AG04449 (cell line): ENCODE measurements around the gene FGD5.

Experiments
- CTCF ChIA-PET: fragments of 350-600 bp; formaldehyde crosslinking; extraction: SDS; loops from one replicate; lab custom pipeline; 2021; ENCODE audit warnings: antibody characterized with exemption; lab: Yijun Ruan, JAX
- POLR2A ChIA-PET: fragments of 400-600, 350-600 bp; formaldehyde crosslinking; extraction: SDS; loops from one replicate; lab custom pipeline; 2020; ENCODE audit warnings: antibody characterized with exemption, inconsistent platforms; lab: Yijun Ruan, JAX
- DNase-seq: peaks from one replicate; pipeline ENCODE4 v3.0.0-alpha.2; 2010; ENCODE audit warnings: low read depth, low spot score
- H3K4me3 ChIP-seq: 2 replicates; pipeline ENCODE4 v1.5.1; 2011; ENCODE audit warnings: low read depth, mild to moderate bottlenecking, control low read depth, low read length
- TF ChIP-seq, protein P1 (sequence below): IDR thresholded peaks from one replicate; pipeline ENCODE4 v1.5.1; 2011; ENCODE audit warnings: mild to moderate bottlenecking, moderate library complexity, low read length, control low read depth, inconsistent platforms; ENCODE audit not compliant: insufficient read depth; ENCODE audit errors: missing control alignments

The FGD5 gene

GRCh38 chr3:14772533-14773138 lies 46.1 kb upstream of the FGD5 start:
- TF ChIP-seq, protein P1, sequence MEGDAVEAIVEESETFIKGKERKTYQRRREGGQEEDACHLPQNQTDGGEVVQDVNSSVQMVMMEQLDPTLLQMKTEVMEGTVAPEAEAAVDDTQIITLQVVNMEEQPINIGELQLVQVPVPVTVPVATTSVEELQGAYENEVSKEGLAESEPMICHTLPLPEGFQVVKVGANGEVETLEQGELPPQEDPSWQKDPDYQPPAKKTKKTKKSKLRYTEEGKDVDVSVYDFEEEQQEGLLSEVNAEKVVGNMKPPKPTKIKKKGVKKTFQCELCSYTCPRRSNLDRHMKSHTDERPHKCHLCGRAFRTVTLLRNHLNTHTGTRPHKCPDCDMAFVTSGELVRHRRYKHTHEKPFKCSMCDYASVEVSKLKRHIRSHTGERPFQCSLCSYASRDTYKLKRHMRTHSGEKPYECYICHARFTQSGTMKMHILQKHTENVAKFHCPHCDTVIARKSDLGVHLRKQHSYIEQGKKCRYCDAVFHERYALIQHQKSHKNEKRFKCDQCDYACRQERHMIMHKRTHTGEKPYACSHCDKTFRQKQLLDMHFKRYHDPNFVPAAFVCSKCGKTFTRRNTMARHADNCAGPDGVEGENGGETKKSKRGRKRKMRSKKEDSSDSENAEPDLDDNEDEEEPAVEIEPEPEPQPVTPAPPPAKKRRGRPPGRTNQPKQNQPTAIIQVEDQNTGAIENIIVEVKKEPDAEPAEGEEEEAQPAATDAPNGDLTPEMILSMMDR, result no peak
- H3K4me3 ChIP-seq, result no peak overlapping the region
- ChIA-PET CTCF (no interaction called here), POLR2A (no interaction called here)
- DNase-seq, result no peak

- TF ChIP-seq, protein P1, result no peak
- no peak for DNase-seq
- H3K4me3 ChIP-seq, result no peak overlapping the region
- ChIA-PET POLR2A (no interaction called here), CTCF (no interaction called here)
These were observed 45.5 kb upstream of the FGD5 start for GRCh38 chr3:14773281-14773680.

- ChIA-PET POLR2A (no interaction called here), CTCF (no interaction called here)
- TF ChIP-seq, protein P1, result no peak
- DNase-seq, result no peak
- no peak overlapping the region for H3K4me3 ChIP-seq
These were observed 45.1 kb upstream of the FGD5 start for GRCh38 chr3:14773691-14774128.

DNA sequence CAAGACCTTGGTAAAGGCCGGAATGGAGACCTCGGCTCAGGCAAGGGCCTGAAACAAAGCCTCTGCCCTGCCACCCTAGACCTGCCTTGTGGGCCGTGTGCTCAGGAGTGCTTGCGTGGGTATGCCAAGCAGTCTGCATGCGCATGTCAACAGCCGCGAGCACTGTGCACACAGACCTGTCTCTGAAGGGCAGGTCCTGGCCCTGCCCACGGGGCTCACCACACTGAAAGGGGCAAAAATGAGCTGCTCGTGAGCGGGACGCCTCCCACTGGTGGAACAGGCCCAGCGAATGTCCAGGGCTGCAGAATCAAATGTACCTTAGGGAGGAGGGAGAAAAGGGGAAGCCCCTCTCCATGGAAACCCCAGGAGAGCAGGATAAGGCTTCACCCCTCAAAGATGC lies 44.3 kb upstream of the FGD5 start:
- no peak overlapping the region for H3K4me3 ChIP-seq
- POLR2A ChIA-PET, result no interaction called here
- CTCF ChIA-PET, result no interaction called here
- TF ChIP-seq, protein P1, result no peak
- DNase-seq, result no peak

GRCh38 chr3:14775011-14775410 lies 43.8 kb upstream of the FGD5 start:
- DNase-seq, result no peak
- POLR2A ChIA-PET, result no interaction called here
- CTCF ChIA-PET, result no interaction called here
- H3K4me3 ChIP-seq, result no peak overlapping the region
- TF ChIP-seq, protein P1, result no peak

GRCh38 chr3:14775563-14775962 lies 43.2 kb upstream of the FGD5 start:
- CTCF ChIA-PET, result no interaction called here
- no peak overlapping the region for H3K4me3 ChIP-seq
- TF ChIP-seq, protein P1, result no peak
- POLR2A ChIA-PET, result no interaction called here
- DNase-seq, result no peak
